SH-SY5Y (cell line): ENCODE data around the gene BOLL.

ENCODE experiments used
- GATA2 ChIP-seq: IDR thresholded peaks from 2 replicates; pipeline ENCODE4 v1.6.1; 2011; ENCODE audit warnings: mild to moderate bottlenecking, low read depth, low read length
- GATA3 ChIP-seq: IDR thresholded peaks from 2 replicates; pipeline ENCODE4 v1.6.1; 2011; ENCODE audit warnings: low read depth, mild to moderate bottlenecking, low read length, moderate library complexity

BOLL gene

GRCh38 chr2:197759013-197759412 is 26.1 kb downstream of the BOLL start:
- TF ChIP-seq GATA3 = no peak
- no peak for TF ChIP-seq GATA2

DNA sequence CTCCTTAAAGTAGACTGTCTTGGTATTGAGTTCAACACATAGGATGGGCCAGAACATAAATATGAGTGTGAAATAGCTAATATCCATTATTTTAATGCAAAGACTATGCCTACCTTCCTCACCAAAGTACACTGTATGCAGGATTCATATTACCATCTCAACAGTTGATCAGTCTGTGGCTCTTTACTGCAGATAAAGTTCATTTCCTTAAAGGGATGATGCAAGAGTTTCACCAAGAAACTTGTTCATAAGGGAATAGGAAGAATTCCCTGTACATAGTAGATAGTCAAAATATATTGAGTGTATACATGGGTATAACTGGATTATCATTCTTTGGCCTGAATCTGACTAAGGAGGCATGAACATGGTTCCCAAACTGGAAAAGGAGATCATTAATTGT is 44.9 kb downstream of the BOLL start:
- no peak for TF ChIP-seq GATA2
- no peak for TF ChIP-seq GATA3

DNA sequence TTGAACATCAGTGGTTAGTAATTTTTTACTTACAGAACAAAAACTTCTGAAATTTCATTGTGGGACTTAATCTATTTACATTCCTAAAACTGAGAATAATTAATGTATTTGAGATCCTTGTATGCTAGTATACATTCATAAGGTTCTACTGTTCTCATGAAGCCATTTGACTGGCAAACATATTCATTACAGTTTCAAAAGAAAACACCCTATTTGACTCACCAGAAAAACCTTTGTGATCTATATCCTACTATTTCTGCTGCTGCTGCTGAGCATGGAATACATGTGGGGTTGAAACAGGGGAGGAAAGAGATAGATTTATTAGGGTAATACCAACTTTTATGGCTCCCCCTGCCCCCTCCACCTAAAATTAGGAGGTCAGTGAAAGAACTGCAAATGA is 58.1 kb downstream of the BOLL start:
- TF ChIP-seq GATA2 (no peak), GATA3 (no peak)

- TF ChIP-seq GATA2 (no peak), GATA3 (no peak)
These were observed 67.3 kb downstream of the BOLL start for GRCh38 chr2:197717863-197718262.

GRCh38 chr2:197713271-197713670 is 71.8 kb downstream of the BOLL start:
- TF ChIP-seq GATA3 (no peak), GATA2 (no peak)

DNA sequence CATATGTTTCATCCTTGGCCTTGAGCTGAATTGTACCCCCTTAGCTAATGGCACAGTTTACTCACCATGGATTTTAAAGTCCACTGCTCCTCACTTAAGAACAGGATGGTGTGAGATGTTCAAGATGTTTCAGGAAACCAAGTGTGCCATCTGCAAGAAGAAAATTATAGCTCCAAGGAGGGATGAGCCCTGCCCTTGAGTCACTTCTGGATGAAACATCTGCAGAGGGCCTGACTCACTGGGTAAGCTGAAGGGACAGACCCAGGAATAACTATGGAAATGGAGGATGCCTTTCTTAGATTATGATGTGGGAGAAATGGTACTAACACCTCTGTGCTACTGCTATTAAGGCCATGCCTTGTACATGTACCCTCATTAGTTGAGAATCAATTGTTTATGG is 73.5 kb downstream of the BOLL start:
- TF ChIP-seq GATA2 (no peak), GATA3 (no peak)

GRCh38 chr2:197710424-197711042 is 74.6 kb downstream of the BOLL start:
- TF ChIP-seq GATA2 (no peak), GATA3 (no peak)

GRCh38 chr2:197708331-197708730 is 76.8 kb downstream of the BOLL start:
- no peak for TF ChIP-seq GATA3
- TF ChIP-seq GATA2 = no peak

- TF ChIP-seq GATA3 = no peak
- no peak for TF ChIP-seq GATA2
These were observed 77.6 kb downstream of the BOLL start for GRCh38 chr2:197707316-197708213.

DNA sequence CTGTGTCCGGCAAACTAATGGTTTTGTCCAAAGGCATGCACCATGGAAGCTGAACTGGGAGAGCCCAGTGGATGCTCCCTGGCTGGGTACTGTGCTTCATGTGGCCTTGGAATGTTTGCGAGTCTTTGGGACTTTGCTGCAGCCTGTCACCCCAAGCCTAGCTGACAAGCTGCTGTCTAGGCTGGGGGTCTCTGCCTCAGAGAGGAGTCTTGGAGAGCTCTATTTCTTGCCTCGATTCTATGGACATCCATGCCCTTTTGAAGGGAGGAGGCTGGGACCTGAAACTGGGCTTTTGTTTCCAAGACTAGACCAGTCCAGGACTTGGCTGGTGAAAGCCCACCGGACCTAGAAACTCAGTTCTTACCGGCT is 78.3 kb downstream of the BOLL start:
- no peak for TF ChIP-seq GATA3
- TF ChIP-seq GATA2 = no peak

GRCh38 chr2:197705912-197706838 is 78.9 kb downstream of the BOLL start:
- TF ChIP-seq GATA3 = no peak

- TF ChIP-seq GATA2 (no peak), GATA3 (no peak)
These were observed 79.8 kb downstream of the BOLL start, which contains the start of gene MARS2 for GRCh38 chr2:197705121-197705911. Gene MARS2 (plus strand): TSS chr2:197705369. CDS start chr2:197705406, 37 bp downstream.

GRCh38 chr2:197704434-197705120 is 80.5 kb downstream of the BOLL start:
- no peak for TF ChIP-seq GATA2
- TF ChIP-seq GATA3 = no peak

- TF ChIP-seq GATA3 (no peak), GATA2 (no peak)
These were observed 84.2 kb downstream of the BOLL start for GRCh38 chr2:197700960-197701359.

- TF ChIP-seq GATA3 (no peak), GATA2 (no peak)
These were observed 107.6 kb downstream of the BOLL start for GRCh38 chr2:197677483-197677882.
